ENCODE measurements around the gene DDX1.
"Not testable (repeated sequence)": the region's sequence is repeated elsewhere in the genome, so short reads cannot be mapped to it uniquely, and the experiment has no call there.

The DDX1 gene

DNA sequence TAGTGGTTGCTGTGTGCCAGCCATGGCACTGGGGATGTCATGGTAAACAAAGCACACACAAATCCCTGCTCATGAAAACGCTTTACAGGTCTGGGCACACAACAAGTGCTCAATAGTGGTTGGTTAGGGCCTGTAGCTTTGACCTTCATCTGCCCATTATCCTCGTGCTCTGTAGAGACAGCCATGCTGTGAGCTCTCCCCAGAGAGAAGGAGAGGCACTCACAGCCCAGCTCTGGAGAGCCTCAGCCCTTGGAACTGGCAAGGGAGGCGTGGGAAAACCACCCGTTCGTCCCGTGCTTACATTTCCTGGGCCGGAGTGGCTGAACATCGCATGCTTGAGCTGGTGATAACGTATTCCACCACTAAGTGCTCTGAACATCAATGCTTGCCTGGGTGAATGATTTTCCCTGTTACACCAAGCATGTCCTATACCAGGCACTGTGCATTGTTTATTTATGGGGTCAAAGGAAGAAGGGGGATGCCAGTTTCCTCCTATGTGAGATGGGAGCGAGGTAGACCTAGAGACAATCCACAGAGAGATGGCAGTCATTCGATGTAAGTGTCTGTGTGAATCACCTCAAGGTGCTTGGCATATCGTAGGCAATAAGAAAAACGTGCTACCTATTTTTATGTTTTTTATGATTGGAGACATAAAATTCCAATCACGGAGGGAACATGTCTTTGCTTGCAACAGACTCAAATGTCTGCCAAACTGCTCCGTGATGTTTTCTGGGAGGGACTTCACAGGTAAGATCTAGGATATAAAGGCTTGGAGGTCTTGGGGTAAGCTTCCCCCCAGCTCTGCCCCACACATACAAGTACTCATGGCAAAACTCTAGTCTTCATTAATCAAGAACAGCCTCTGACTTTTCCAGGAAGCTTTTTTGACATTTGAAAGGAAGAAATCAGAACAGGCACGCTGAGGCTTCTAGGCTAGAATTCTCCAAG, 75.5 kb downstream of the DDX1 start:
- DNase-seq: no peak

DNA sequence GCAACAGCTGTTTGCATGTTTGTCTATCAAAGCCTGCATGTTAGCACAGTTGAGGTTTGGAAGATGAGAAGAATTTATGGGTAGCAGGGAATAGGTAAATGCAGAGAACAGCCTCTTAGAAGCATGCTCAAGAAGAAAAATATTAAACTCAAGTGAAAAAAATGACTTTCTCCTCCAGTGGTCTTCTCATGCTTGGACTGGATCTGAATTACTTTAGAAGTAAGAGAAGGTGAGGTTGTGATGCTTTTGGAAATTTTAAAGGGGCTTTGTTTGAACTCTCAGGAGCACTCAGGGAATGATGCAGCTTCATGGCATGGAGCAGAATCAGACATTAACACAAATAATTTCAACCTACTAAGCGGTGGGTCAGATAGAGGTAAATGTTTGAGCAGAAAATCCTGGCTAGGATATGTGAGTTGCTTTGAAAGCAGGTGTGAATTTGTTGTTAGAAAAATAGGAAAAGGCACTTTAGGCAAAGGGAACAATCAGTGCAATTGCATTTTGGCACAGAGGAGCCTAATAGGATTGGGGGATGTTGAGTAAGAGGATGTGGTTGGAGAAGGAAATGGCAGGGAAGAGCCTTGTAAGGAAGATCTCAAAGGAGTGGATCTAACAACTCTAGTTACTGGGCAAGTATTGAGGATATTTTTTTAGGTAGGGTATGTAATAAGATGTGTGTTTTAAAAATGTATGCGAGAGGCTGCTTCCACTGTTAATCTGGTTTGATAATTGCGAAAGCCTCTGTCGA, 76.3 kb downstream of the DDX1 start:
- no peak for DNase-seq

- no peak for DNase-seq
Measured at GRCh38 chr2:15668611-15669305, 77.1 kb downstream of the DDX1 start.

- DNase-seq: no peak
Measured at GRCh38 chr2:15669375-15669910, 77.8 kb downstream of the DDX1 start.

DNA sequence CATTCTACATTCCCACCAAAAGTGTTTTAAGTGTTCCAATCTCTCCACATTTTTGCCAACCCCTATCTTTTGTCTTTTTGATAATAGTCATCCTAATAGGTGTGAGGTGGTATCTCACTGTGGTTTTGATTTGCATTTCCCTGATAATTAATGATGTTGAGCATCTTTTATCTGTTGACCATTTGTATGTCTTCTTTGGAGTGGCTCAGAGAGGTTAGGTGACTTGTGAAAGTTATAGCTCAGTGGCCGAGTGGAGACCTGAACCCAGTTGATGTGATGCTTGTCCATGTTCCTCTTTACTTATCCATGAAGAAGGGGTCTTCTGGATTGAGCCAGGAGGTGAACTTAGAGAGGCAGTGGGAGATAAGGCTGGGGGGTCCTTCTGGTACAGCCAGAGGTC, 78.8 kb downstream of the DDX1 start:
- DNase-seq: no peak

GRCh38 chr2:15670981-15671380, 79.3 kb downstream of the DDX1 start:
- no peak for DNase-seq

- no peak for DNase-seq
Measured at GRCh38 chr2:15671409-15671808, 79.7 kb downstream of the DDX1 start.

- no peak for DNase-seq
Measured at GRCh38 chr2:15671842-15672815, 80.5 kb downstream of the DDX1 start.

- no peak for DNase-seq
Measured at GRCh38 chr2:15672961-15673918, 81.6 kb downstream of the DDX1 start.

GRCh38 chr2:15673919-15674636, 82.4 kb downstream of the DDX1 start:
- DNase-seq: no peak

DNA sequence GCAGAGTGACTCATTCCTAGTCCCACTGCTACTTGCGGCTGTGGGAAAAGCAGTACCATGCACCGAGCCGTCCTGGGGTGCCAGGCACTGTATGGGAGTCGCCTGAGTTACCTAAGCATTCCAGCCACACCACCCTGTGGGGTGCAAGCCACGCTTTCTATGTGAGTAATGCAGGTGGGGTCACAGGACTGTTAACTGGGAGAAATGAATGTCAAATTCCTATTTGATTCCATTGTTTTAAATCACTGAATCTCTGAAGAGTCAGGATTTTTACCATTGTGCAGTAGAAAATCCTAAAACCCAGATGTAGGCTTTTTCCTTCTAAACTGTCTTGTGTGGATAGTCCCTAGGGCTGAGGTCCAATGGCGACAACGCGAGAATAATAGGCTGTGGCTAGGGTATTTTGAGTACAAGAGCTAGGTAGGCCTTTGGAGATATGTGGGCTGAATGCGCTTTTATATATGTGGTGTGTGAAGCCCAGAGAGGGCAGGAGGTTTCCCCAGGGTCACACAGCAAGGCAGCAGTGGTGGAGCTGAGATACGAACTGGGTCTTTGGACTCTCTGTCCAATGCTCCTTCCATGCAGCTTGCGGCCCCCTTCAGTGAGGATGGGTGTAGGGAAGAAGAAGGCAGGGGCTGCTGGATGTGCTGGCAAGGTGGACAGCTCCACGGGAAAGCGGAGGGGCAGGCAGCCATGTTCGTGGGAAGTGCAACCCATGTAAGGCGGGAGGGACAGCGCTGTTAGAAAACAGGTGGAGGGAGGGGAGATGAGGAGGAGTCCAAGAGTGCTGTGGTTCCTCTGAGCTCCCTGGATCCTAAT, 83.2 kb downstream of the DDX1 start:
- no peak for DNase-seq

DNA sequence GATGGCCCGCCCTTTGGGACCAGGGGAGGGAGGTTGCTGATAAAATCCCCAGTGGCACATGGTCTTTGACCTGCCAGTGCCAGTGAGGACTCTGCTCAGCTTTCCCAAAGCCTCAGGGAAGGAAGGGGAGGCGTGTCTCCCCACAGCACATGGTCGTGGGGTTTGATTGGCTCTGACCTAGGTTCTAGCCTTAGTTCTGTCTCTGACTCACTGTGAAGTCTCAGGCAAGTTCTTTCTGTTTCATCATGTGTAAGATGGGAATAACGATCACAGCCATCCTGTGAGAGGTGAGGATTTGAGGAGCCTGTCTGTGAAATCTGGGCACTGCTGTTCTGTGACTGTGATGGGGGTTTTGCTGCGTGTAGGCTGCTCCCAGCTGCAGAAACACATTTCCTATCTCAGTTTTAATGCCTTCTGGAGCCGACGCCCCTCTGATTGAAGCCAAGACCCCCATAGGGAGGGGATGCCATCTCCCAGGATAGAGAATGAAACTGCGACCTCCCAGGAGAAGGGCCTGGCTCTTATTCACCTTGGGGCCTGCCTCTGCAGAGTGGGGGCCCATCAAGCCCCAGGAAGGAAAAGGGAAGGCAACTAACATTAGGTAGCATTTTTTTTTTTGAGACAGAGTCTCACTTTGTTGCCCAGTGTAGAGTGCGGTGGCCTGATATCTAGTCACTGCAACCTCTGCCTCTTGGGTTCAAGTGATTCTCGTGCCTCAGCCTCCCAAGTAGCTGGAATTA, 84.0 kb downstream of the DDX1 start:
- DNase-seq: no peak

DNA sequence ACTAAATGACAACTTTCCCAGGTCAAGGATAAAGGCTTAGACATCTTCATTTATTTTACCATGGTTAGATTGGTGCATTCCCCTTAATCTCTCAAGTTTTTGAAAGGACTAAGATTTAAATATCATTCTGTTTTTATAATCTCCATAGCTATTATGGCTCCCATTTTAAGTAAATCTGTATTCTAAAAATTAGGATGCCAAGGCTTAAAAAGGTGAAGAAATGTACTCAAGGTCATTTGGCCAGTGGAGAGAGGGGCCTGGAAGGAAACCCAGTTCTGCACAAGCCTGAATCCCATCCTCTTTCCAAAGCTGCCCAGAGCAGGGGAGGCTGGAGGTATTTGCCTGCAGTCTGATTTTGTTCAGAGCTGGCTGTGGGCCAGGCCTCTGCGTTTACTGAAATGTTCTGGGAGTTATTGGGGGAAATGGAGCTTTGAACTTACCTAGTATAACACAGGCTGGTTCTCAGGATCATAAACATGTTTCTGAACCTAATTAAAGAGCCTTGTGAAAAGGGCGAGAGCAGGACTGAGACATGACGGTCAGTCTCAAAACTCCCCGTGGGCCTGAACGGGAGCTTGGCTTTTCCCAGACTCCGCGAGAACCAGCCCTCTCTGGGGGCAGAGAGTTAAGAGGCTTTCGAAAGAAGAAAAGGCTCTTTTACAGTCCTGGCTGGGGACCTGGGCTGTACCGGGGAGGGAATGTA, 85.6 kb downstream of the DDX1 start:
- no peak for DNase-seq

- DNase-seq: no peak
Measured at GRCh38 chr2:15678346-15678745, 86.7 kb downstream of the DDX1 start.

DNA sequence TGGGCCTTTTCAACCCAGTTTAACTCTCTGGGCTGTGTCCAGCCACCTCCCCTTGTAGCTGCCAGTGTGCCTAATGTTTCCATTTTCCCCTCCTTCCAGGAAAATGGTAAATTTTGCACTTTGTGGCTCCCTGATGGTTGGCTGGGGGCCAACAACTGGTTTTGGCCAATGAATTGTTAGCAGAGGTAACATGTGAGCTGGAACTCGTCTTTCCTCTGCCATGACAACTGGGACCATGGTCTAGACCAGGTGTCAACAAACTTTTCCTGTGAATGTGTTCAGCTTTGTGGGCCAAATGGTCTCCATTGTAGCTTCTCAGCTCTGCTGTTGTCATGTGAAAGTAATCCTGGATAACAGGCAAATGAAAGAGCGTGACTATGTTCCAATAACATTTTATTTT, 87.2 kb downstream of the DDX1 start:
- DNase-seq: no peak

GRCh38 chr2:15679386-15679924, 87.8 kb downstream of the DDX1 start:
- no peak for DNase-seq

DNA sequence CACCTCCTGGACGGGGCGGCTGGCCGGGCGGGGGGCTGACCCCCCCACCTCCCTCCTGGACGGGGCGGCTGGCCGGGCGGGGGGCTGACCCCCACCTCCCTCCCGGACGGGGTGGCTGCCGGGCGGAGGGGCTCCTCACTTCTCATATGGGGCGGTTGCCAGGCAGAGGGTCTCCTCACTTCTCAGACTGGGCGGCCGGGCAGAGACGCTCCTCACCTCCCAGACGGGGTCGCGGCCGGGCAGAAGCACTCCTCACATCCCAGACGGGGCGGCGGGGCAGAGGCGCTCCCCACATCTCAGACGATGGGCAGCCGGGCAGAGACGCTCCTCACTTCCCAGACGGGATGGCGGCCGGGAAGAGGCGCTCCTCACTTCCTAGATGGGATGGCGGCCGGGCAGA, 88.5 kb downstream of the DDX1 start:
- not testable (repeated sequence) for DNase-seq

Measured in stimulated activated CD4-positive, alpha-beta T cell treated with anti-CD3 and anti-CD28 coated beads, Interleukin-4, amount 100 ng/mL, for 24 hours (primary cell).